HG03060 (cell line): Measurements from ENCODE around the gene IP6K3.
A peak's percentile ranks its signal among the peaks of the same experiment; 100 is the strongest.

Experiments used
- ATAC-seq: cut with Tn5 transposase; IDR thresholded peaks from one replicate; pipeline ENCODE4 v1.9.1; 2021; ENCODE audit warnings: low read depth, moderate number of reproducible peaks; ENCODE audit not compliant: unreplicated experiment

Gene IP6K3

GRCh38 chr6:33746651-33747100 lies at the start of gene IP6K3:
Gene IP6K3 (minus strand): TSS chr6:33746905. CDS start chr6:33735476, 11,429 bp downstream.
- ATAC-seq = no peak

DNA sequence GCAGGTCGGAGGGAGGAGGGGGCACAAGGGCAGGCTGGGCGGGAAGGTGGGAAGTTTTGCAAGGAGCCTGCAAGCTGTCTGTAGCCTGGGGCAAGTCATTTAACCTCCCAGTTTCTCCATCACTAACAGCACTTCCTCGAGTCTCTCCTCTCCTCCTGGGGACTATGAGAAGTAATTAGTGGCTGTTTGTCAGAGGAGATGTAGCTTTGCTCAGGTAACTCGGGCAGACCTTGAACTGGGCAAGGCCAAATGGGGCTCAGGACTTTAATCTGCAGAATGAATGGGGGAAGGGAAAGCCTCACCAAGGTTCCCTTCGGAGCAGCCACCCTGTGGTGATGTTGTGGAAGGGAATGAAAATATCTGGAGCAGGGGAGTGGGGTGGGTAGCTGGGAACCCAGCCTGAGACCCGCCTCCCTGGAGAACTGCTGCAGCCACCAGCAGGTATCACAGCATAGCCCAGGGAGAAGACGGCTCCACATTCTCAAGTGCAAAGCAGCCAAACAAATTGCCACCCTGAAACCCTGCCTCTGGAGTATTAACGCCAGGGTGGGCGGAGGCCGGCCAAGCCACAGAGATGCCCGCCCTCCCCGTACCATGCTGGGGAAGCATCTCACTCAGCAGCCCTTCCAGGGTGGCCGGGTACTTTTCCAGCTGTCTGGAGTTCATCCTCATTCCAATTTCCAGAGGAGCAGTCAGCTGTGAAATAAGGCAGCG lies 48.4 kb upstream of the IP6K3 start:
- ATAC-seq = no peak

GRCh38 chr6:33792981-33793380 lies 46.3 kb upstream of the IP6K3 start:
- no peak for ATAC-seq

- ATAC-seq = no peak
These were observed 44.9 kb upstream of the IP6K3 start for GRCh38 chr6:33791620-33792019.

- ATAC-seq = no peak
These were observed 44.2 kb upstream of the IP6K3 start for GRCh38 chr6:33790910-33791309.

DNA sequence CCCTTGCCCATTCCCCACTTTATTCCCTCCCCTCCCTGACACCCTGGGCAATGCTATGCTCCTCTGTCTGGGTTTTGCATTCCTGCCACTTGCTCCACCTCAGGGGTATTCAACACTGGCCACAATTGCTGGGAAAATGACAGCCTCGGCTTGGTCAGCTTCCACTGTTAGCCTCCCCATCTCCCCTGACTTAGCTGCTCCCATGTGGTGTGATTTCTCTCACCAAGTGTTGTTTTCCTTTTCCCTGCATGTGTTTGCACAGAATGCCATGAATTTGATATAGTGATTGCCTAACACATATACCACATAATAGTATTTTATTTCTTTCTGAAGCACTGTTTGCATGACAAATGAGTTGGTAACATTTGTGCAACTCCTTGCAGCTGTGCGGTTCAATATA lies 43.7 kb upstream of the IP6K3 start:
- no peak for ATAC-seq

- ATAC-seq = no peak
These were observed 42.8 kb upstream of the IP6K3 start for GRCh38 chr6:33789550-33789895.

DNA sequence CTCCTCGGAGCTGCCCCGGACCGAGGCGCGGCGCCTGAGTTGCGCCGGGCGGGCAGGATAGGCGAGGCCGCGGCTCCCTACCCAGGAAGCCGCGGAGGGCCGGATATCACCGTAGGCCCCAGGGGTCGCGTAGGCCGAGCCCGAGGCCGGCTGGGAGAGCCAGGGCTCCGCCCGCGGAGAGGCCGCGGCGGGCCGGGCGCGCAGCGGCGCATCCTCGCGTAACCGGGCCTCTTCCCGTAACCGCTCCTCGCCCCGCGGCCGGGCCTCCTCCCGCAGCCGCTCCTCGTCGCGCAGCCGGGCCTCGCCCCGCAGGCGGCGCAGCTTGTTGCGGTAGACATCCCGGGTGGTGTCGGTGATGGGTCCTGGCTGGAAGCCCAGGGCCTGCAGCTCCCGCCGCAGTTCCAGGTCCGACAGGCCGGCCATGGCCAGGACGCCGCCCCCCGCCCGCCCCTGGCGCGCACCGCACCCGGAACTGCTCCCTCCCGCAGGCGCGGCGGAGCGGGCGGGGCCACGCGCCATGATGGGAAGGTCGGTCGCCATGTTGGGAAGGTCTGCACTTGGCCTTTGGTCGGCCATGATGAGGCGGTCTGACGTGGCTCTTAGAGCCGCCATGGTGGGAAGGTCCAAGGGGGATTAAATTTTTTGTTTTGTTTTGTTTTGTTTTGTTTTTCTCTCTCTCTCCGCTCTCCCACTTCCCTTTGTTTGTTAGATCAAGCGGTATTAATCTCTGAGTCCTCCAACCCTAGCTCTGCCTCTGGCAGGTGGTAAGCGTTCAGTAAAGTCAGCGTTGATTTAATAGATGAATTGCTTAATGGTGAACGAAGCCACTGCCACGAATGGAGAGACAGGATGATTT lies 42.2 kb upstream of the IP6K3 start, which contains the start of gene LEMD2:
Gene LEMD2, minus strand, starts transcription at position 437 of the 856 bp plus-strand sequence. Its CDS starts 14 bp downstream, at position 423.
- ATAC-seq = peak; percentile 76

GRCh38 chr6:33787954-33788693 lies 41.4 kb upstream of the IP6K3 start:
- ATAC-seq = no peak

GRCh38 chr6:33787346-33787953 lies 40.7 kb upstream of the IP6K3 start:
- no peak for ATAC-seq

- no peak for ATAC-seq
These were observed 40.0 kb upstream of the IP6K3 start for GRCh38 chr6:33786736-33787135.

- no peak for ATAC-seq
These were observed 39.1 kb upstream of the IP6K3 start for GRCh38 chr6:33785778-33786177.

- no peak for ATAC-seq
These were observed 38.1 kb upstream of the IP6K3 start for GRCh38 chr6:33784787-33785186.

- no peak for ATAC-seq
These were observed 37.2 kb upstream of the IP6K3 start for GRCh38 chr6:33783781-33784520.

GRCh38 chr6:33782561-33782960 lies 35.9 kb upstream of the IP6K3 start:
- ATAC-seq = no peak

- no peak for ATAC-seq
These were observed 34.6 kb upstream of the IP6K3 start for GRCh38 chr6:33781131-33781975.

- no peak for ATAC-seq
These were observed 33.2 kb upstream of the IP6K3 start for GRCh38 chr6:33779895-33780294.

GRCh38 chr6:33779290-33779689 lies 32.6 kb upstream of the IP6K3 start:
- no peak for ATAC-seq
